ENCODE measurements around the gene CYP2F1. TPM values are rescaled to one million over a fixed set of nuclear protein-coding genes. Genes with fewer than 3 reads are reported as not detected.
A peak's percentile ranks its signal among the peaks of the same experiment; 100 is the strongest.
"Not testable (repeated sequence)": the region's sequence is repeated elsewhere in the genome, so short reads cannot be mapped to it uniquely, and the experiment has no call there.

Gene CYP2F1
- total and polyA plus RNA-seq, 9 of the 15 experiments (the other 6 are each of a cell fraction or from before 2014, with no cell fraction given), result 0.03 to 0.77 (median 0.18) TPM; not detected in 1

DNA sequence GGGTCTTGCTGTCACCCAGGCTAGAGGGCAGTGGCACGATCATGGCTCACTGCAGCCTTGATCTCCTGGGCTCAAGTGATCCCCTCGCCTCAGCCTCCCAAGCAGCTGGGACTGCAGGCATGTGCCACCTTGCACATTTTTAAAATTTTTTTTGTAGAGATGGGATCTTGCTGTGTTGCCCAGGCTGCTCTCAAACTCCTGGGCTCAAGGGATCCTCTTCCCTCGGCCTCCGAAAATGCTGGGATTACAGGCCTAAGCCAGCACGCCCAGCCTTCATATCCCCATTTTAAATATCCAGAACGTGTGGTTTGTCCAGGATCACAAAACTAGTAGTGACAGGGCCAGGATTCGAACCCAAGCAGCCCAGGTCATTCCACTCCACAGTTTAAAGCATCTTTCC, 13.1 kb downstream of the CYP2F1 start:
- WGBS (ENCODE audit: insufficient coverage, low coverage, missing lambda C conversion rate), result 53% methylated on average over 6 of the region's 7 CpGs
- DNase-seq (ENCODE audit: extremely low read depth in 1 of 4, low spot score in 3 of 4); in situ Hi-C loops (cut with MboI); H3K27me3 ChIP-seq (ENCODE audit: control insufficient read depth in 2 of 2, insufficient read depth in 2 of 2, low read length in 2 of 2); H2AFZ ChIP-seq (ENCODE audit: low read depth, low read length); H3K9me3 ChIP-seq (replicated peaks; ENCODE audit: control insufficient read depth, insufficient read depth, low read depth, low read length); H3K4me3 ChIP-seq; H3K9ac ChIP-seq (ENCODE audit: insufficient read depth in 1 of 2, low read depth in 2 of 2, low read length in 2 of 2); H3K27ac ChIP-seq (ENCODE audit: extremely low read depth, low read depth, low read length); POLR2A ChIA-PET; ATAC-seq; H3K4me2 ChIP-seq (ENCODE audit: insufficient read depth, low read length); FAIRE-seq; H3K36me3 ChIP-seq (ENCODE audit: control insufficient read depth, insufficient read depth, low read length); BruUV-seq (replicated peaks); H3K79me2 ChIP-seq (ENCODE audit: control insufficient read depth, insufficient read depth, low read length); H3K9me1 ChIP-seq (ENCODE audit: control insufficient read depth, insufficient read depth, low read length); H4K20me1 ChIP-seq (replicated peaks; ENCODE audit: control insufficient read depth, insufficient read depth, low read length): not testable (repeated sequence)
- intact Hi-C loops (cut with micrococcal nuclease), result loop anchor here (5.0 kb wide), 1 partner anchor 135 kb away; the partner anchor contains the start of gene HNRNPUL1
- CTCF ChIA-PET (ENCODE audit: low intra/inter-chr PET ratio), result interaction anchor here (1.0 to 1.3 kb wide), 3 partner anchors 17 to 181 kb away, joined by 3 to 4 read pairs (median 4); no protein-coding TSS in a partner anchor
- TF ChIP-seq ZNF121 (CRISPR knock-in tag; conservative IDR thresholded peaks at IDR 0.05) (peak; percentile 96), RBM25 (IDR thresholded peaks at IDR 0.05; ENCODE audit: low read depth, low read length, severe bottlenecking) (peak; percentile 9)
- peaks cover 0 to 14% of the 10 kb centered on the region in 2 experiments; a peak in 3 of 5 replicates for H3K4me1 ChIP-seq (replicated peaks in 1 of 2; ENCODE audit: control insufficient read depth in 2 of 2, insufficient read depth in 2 of 2, low read length in 2 of 2)

DNA sequence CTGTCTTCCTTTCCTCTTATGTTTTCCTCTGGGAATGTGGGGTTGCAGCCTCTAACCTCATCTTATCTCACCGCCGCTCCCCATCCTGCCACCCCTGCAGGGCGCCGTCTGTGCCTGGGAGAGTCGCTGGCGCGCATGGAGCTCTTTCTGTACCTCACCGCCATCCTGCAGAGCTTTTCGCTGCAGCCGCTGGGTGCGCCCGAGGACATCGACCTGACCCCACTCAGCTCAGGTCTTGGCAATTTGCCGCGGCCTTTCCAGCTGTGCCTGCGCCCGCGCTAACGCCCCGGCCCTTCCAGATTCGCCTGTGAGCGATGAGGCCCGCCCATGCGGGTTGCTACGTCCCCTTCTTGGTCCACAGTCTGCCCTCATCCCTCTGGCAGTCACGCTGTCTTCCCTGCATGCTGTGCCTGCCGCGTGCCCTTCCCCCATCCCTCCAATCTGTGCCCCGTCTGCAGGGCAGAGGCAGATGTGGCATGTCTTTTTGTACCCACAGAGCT, 13.6 kb downstream of the CYP2F1 start:
- H3K27ac ChIP-seq (ENCODE audit: extremely low read depth, low read depth, low read length); in situ Hi-C loops (cut with MboI); H3K9me3 ChIP-seq (replicated peaks; ENCODE audit: control insufficient read depth, insufficient read depth, low read depth, low read length); BruUV-seq (replicated peaks); H3K4me2 ChIP-seq (ENCODE audit: insufficient read depth, low read length); H3K9ac ChIP-seq (ENCODE audit: insufficient read depth in 1 of 2, low read depth in 2 of 2, low read length in 2 of 2); H4K20me1 ChIP-seq (replicated peaks; ENCODE audit: control insufficient read depth, insufficient read depth, low read length); H3K4me3 ChIP-seq; H2AFZ ChIP-seq (ENCODE audit: low read depth, low read length); H3K79me2 ChIP-seq (ENCODE audit: control insufficient read depth, insufficient read depth, low read length); H3K36me3 ChIP-seq (ENCODE audit: control insufficient read depth, insufficient read depth, low read length); POLR2A ChIA-PET; H3K9me1 ChIP-seq (ENCODE audit: control insufficient read depth, insufficient read depth, low read length); H3K27me3 ChIP-seq (ENCODE audit: control insufficient read depth in 2 of 2, insufficient read depth in 2 of 2, low read length in 2 of 2): not testable (repeated sequence)
- intact Hi-C loops (cut with micrococcal nuclease), result loop anchor here (5.0 kb wide), 1 partner anchor 134 kb away; the partner anchor contains the start of gene HNRNPUL1
- peak; percentile 82 for FAIRE-seq
- H3K4me1 ChIP-seq (replicated peaks in 1 of 2; ENCODE audit: control insufficient read depth in 2 of 2, insufficient read depth in 2 of 2, low read length in 2 of 2), result peaks cover 0 to 14% of the 10 kb centered on the region in 2 experiments; a peak in 3 of 5 replicates
- ATAC-seq, result peak; percentile 98
- peak in 1 of 2 experiments; percentile 40; a peak in 2 of 4 replicates for TF ChIP-seq RAD21 (CRISPR knock-in tag; conservative IDR thresholded peaks at IDR 0.05 in 1 of 2, IDR thresholded peaks at IDR 0.05 in 1 of 2)
- peak; percentile 73 to 77 for TF ChIP-seq NRF1 (conservative IDR thresholded peaks at IDR 0.05 in 1 of 2, IDR thresholded peaks at IDR 0.05 in 1 of 2)
- peak; percentile 28; the same call in 1 of the 2 replicates for TF ChIP-seq CTBP1 (IDR thresholded peaks at IDR 0.05; ENCODE audit: borderline replicate concordance)
- TF ChIP-seq, protein P1, sequence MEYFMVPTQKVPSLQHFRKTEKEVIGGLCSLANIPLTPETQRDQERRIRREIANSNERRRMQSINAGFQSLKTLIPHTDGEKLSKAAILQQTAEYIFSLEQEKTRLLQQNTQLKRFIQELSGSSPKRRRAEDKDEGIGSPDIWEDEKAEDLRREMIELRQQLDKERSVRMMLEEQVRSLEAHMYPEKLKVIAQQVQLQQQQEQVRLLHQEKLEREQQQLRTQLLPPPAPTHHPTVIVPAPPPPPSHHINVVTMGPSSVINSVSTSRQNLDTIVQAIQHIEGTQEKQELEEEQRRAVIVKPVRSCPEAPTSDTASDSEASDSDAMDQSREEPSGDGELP (CRISPR knock-in tag; IDR thresholded peaks at IDR 0.05; ENCODE audit: borderline replicate concordance), result peak; percentile 95
- peak; percentile 52 for TF ChIP-seq DACH1 (IDR thresholded peaks at IDR 0.05; ENCODE audit: partially characterized antibody)
- 0 out of 2 replicates have a peak, but pooled peaks have one; percentile 10 for TF ChIP-seq CREM (IDR thresholded peaks at IDR 0.05; ENCODE audit: low read depth)
- TF ChIP-seq STAG1 (CRISPR knock-in tag; IDR thresholded peaks at IDR 0.05; ENCODE audit: borderline replicate concordance), result peak; percentile 30; the same call in 1 of the 2 replicates
- TF ChIP-seq, protein P2, sequence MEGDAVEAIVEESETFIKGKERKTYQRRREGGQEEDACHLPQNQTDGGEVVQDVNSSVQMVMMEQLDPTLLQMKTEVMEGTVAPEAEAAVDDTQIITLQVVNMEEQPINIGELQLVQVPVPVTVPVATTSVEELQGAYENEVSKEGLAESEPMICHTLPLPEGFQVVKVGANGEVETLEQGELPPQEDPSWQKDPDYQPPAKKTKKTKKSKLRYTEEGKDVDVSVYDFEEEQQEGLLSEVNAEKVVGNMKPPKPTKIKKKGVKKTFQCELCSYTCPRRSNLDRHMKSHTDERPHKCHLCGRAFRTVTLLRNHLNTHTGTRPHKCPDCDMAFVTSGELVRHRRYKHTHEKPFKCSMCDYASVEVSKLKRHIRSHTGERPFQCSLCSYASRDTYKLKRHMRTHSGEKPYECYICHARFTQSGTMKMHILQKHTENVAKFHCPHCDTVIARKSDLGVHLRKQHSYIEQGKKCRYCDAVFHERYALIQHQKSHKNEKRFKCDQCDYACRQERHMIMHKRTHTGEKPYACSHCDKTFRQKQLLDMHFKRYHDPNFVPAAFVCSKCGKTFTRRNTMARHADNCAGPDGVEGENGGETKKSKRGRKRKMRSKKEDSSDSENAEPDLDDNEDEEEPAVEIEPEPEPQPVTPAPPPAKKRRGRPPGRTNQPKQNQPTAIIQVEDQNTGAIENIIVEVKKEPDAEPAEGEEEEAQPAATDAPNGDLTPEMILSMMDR (IDR thresholded peaks at IDR 0.05 in 2 of 3, conservative IDR thresholded peaks at IDR 0.05 in 1 of 3; ENCODE audit: insufficient read depth in 2 of 3, low read depth in 1 of 3, low read length in 3 of 3), result peak; percentile 53 to 85 (median 59)
- TF ChIP-seq NFIC (IDR thresholded peaks at IDR 0.05), result peak; percentile 96
- CTCF ChIA-PET (ENCODE audit: low intra/inter-chr PET ratio), result interaction anchor here (1.3 kb wide), 1 partner anchor 17 kb away, joined by 4 read pairs; no protein-coding TSS in a partner anchor
- WGBS (ENCODE audit: insufficient coverage, low coverage, missing lambda C conversion rate), result 5% methylated on average over 14 of the region's 29 CpGs
- DNase-seq (ENCODE audit: extremely low read depth in 1 of 4, low spot score in 3 of 4), result peak in 3 of 4 experiments; percentile 44 to 77 (median 49)
